ENCODE results near the gene ZNF653.
A peak's percentile ranks its signal among the peaks of the same experiment; 100 is the strongest.
"Not testable (repeated sequence)": the region's sequence is repeated elsewhere in the genome, so short reads cannot be mapped to it uniquely, and the experiment has no call there.

ZNF653 gene

GRCh38 chr19:11453468-11454341 is 51.9 kb downstream of the ZNF653 start:
- DNase-seq: no peak

- DNase-seq: no peak
Measured at GRCh38 chr19:11452620-11453310, 52.9 kb downstream of the ZNF653 start.

GRCh38 chr19:11451871-11452619 is 53.6 kb downstream of the ZNF653 start:
- DNase-seq: no peak

GRCh38 chr19:11451327-11451870 is 54.2 kb downstream of the ZNF653 start:
- no peak for DNase-seq

- no peak for DNase-seq
Measured at GRCh38 chr19:11450570-11451326, 54.9 kb downstream of the ZNF653 start.

GRCh38 chr19:11448923-11449554 is 56.6 kb downstream of the ZNF653 start:
- no peak for DNase-seq

GRCh38 chr19:11448410-11448809 is 57.2 kb downstream of the ZNF653 start:
- DNase-seq: no peak

GRCh38 chr19:11447347-11448262 is 58.0 kb downstream of the ZNF653 start:
- no peak for DNase-seq

GRCh38 chr19:11446652-11447301 is 58.9 kb downstream of the ZNF653 start:
- no peak for DNase-seq

- no peak for DNase-seq
Measured at GRCh38 chr19:11446271-11446651, 59.4 kb downstream of the ZNF653 start.

- no peak for DNase-seq
Measured at GRCh38 chr19:11445141-11445540, 60.5 kb downstream of the ZNF653 start.

GRCh38 chr19:11444059-11444458 is 61.6 kb downstream of the ZNF653 start:
- no peak for DNase-seq

GRCh38 chr19:11437955-11438354 is 67.7 kb downstream of the ZNF653 start:
- no peak for DNase-seq

- DNase-seq: no peak
Measured at GRCh38 chr19:11435833-11436313, 69.8 kb downstream of the ZNF653 start.

GRCh38 chr19:11435057-11435832 is 70.4 kb downstream of the ZNF653 start, which contains the start of the genes ODAD3 and PRKCSH:
Gene ODAD3, minus strand, starts transcription at chr19:11435121. Its CDS starts 105 bp downstream, at chr19:11435016.
Gene PRKCSH, plus strand, starts transcription at chr19:11435635. Its CDS starts 483 bp downstream, at chr19:11436118.
- DNase-seq: peak; percentile 92

GRCh38 chr19:11434703-11435056 is 71.0 kb downstream of the ZNF653 start:
- DNase-seq: no peak

GRCh38 chr19:11433526-11433925 is 72.1 kb downstream of the ZNF653 start:
- not testable (repeated sequence) for DNase-seq
